Measurements from ENCODE around the gene POLR2J2. TPM values are rescaled to one million over a fixed set of nuclear protein-coding genes. Genes with fewer than 3 reads are reported as not detected.
"Not testable (repeated sequence)": the region's sequence is repeated elsewhere in the genome, so short reads cannot be mapped to it uniquely, and the experiment has no call there.

Gene POLR2J2
- total RNA-seq, 2 experiments from 2014 or later = 8.4 to 8.8 TPM

GRCh38 chr7:102689436-102690282 is 18.2 kb upstream of the POLR2J2 start:
- CTCF ChIA-PET, POLR2A ChIA-PET: not testable (repeated sequence)

DNA sequence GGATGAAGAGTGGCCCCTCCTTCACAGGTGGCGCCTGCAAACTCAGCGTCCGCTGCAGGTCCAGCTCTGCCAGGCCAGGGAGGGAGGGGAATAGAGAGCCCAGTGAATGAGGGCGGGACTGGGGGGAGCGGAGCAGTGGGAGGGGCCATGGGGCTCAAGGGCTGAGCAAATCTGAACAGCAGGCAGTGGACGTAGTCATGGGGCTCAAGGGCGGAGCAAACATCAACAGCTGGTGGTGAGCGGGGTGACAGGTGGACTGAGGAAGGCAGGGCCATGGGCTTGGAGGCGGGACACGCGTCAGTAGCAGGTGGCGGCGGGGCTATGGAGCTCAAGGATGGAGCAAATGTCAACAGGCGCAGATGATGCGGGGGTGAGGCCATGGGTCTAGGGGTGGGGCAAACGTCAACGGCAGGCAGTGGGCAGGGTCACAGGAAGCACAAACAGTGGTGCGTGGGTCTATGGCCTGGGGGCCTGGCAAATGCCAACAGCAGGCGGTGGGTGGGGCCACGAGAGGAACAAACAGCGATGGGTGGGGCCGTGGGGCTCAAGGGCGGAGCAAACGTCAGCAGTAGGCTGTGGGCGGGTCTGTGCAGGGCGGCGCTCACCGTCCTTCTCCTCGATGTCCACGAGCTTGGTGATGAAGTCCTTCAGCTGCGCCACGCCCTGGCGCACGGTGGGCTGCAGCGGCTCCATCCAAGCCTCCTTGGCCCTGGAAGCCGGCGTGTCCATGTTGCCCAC is 17.0 kb upstream of the POLR2J2 start:
- H3K4me3 Mint-ChIP-seq; CTCF ChIA-PET; DNase-seq; H3K36me3 Mint-ChIP-seq (ENCODE audit: low read depth); H3K27ac Mint-ChIP-seq; H3K4me1 Mint-ChIP-seq; H3K27me3 Mint-ChIP-seq; POLR2A ChIA-PET; H3K9me3 Mint-ChIP-seq: not testable (repeated sequence)

More at GRCh38 chr7:102689436-102690282, 18.2 kb upstream of the POLR2J2 start:
- not testable (repeated sequence) for H3K9me3 Mint-ChIP-seq; H3K27me3 Mint-ChIP-seq; H3K4me1 Mint-ChIP-seq; H3K27ac Mint-ChIP-seq; DNase-seq; H3K4me3 Mint-ChIP-seq; H3K36me3 Mint-ChIP-seq (ENCODE audit: low read depth)

GRCh38 chr7:102682560-102682959 is 11.1 kb upstream of the POLR2J2 start:
- POLR2A ChIA-PET; H3K4me1 Mint-ChIP-seq; H3K36me3 Mint-ChIP-seq (ENCODE audit: low read depth); H3K9me3 Mint-ChIP-seq; H3K4me3 Mint-ChIP-seq; H3K27me3 Mint-ChIP-seq; DNase-seq; CTCF ChIA-PET; H3K27ac Mint-ChIP-seq: not testable (repeated sequence)

DNA sequence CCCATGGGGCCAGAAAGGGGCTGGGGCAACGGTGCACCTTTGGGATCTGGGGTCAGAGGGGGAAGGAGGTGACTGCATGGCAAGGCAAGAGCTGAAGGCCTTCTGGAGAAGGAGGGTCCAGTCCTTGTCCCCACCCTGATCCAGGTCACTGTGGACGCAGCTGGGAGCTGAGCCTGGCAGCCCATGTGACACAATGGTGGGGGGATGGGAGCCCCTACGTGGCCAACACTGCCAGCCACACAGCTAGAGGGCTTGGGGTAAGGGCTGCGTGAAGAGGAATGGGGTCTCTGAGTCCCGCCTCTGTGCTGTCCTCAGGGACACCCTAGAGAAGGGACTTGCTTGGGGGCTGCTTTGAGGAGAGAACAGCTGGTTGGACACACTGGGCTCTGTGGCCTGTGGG is 9.3 kb upstream of the POLR2J2 start:
- H3K27ac Mint-ChIP-seq; H3K4me1 Mint-ChIP-seq; POLR2A ChIA-PET; H3K4me3 Mint-ChIP-seq; H3K9me3 Mint-ChIP-seq; H3K36me3 Mint-ChIP-seq (ENCODE audit: low read depth); H3K27me3 Mint-ChIP-seq; DNase-seq; CTCF ChIA-PET: not testable (repeated sequence)

DNA sequence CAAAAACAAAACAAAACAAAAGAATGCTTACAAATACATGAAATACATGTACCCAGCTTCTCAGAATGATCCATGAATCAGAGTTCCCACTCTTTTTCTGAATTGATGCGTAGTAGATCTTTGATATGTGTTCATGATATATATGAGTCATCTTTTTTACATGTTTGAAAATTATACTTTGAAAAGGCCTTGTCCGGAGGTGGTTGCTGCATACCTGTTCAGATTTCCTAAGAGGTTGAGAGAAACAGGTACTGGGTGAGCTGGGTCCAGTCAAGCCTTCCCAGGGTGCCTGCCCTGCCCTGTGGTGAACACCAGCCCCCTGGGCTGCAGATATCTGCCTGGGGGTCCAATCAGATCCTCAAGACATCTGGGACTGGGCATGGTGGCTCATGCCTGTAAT is 4.1 kb upstream of the POLR2J2 start:
- H3K27ac Mint-ChIP-seq, POLR2A ChIA-PET, CTCF ChIA-PET: not testable (repeated sequence)

GRCh38 chr7:102673447-102674067 is 2.1 kb upstream of the POLR2J2 start:
- H3K27ac Mint-ChIP-seq; H3K36me3 Mint-ChIP-seq (ENCODE audit: low read depth); H3K4me1 Mint-ChIP-seq; POLR2A ChIA-PET; H3K4me3 Mint-ChIP-seq; H3K9me3 Mint-ChIP-seq; DNase-seq; H3K27me3 Mint-ChIP-seq; CTCF ChIA-PET: not testable (repeated sequence)

More for the DNA sequence above, 4.1 kb upstream of the POLR2J2 start:
- H3K27me3 Mint-ChIP-seq; DNase-seq; H3K4me3 Mint-ChIP-seq; H3K36me3 Mint-ChIP-seq (ENCODE audit: low read depth); H3K9me3 Mint-ChIP-seq; H3K4me1 Mint-ChIP-seq: not testable (repeated sequence)

DNA sequence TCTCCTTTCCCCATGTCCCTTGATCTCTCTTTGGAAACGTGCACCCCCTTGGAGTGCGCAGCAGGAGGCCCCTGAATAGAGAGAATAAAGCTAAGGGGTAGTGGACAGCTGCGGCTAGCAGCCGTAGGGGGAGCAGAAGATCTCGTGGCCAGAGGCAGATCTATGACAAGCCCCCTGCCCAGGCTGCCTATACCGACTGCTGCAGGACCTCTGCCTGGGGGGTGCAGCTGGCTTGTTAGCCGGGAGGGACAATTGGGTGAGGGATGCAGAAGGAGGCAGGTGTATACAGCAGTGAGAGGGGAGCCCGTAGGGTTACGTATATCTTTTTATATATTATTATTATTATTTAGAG is 469 bp upstream of the POLR2J2 start:
- H3K27ac Mint-ChIP-seq, CTCF ChIA-PET: not testable (repeated sequence)

DNA sequence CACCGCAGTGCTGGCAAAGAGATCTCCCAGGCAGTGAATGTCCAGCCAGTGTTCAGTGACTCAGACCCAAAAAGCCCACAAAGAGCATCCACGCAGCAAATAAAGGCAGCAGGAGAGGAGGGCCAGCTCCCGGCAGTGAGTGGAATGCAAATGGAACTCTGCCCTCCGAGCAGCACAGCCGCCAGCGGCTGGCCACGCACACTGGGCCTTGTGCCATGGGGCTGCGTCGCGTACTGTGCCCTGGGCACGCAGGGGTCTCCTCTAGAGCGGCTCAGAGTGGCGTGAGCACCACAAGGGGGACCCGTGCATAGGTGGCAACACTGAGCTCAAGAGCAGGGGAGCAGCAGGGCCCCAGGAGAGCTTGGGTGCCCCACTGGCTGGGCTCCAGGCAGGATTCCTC is 3.9 kb downstream of the POLR2J2 start:
- POLR2A ChIA-PET; H3K4me3 Mint-ChIP-seq; H3K9me3 Mint-ChIP-seq; H3K27me3 Mint-ChIP-seq; CTCF ChIA-PET; H3K4me1 Mint-ChIP-seq; H3K36me3 Mint-ChIP-seq (ENCODE audit: low read depth); DNase-seq; H3K27ac Mint-ChIP-seq: not testable (repeated sequence)

More for the DNA sequence above, 469 bp upstream of the POLR2J2 start:
- H3K4me3 Mint-ChIP-seq; POLR2A ChIA-PET; H3K27me3 Mint-ChIP-seq; DNase-seq; H3K4me1 Mint-ChIP-seq; H3K36me3 Mint-ChIP-seq (ENCODE audit: low read depth); H3K9me3 Mint-ChIP-seq: not testable (repeated sequence)

GRCh38 chr7:102666850-102667249 is 4.6 kb downstream of the POLR2J2 start:
- DNase-seq; H3K4me3 Mint-ChIP-seq; H3K9me3 Mint-ChIP-seq; H3K27me3 Mint-ChIP-seq; H3K36me3 Mint-ChIP-seq (ENCODE audit: low read depth); H3K27ac Mint-ChIP-seq; CTCF ChIA-PET; POLR2A ChIA-PET; H3K4me1 Mint-ChIP-seq: not testable (repeated sequence)

- H3K4me3 Mint-ChIP-seq; H3K9me3 Mint-ChIP-seq; H3K36me3 Mint-ChIP-seq (ENCODE audit: low read depth); H3K4me1 Mint-ChIP-seq; POLR2A ChIA-PET; CTCF ChIA-PET; DNase-seq; H3K27me3 Mint-ChIP-seq; H3K27ac Mint-ChIP-seq: not testable (repeated sequence)
Measured at GRCh38 chr7:102664765-102665164, 6.7 kb downstream of the POLR2J2 start.

DNA sequence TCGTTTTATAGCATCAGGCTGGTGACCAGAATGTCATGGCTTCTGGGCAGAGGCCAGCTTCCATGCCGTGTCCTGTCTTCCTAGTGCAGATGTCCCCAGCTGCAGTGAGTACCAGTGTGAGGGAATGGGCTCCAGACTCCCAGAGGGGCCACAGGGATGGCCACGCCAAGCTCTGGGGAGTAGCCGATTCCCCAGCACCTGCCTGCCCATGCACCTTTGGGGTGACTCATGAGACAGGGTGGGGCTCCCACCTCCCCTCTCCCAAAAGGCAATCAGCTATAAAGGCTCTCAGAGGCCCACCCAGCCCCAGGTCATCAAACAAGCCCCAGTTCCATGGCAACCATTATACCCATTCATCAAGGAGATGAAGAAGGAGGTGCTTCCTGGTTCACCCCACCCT is 21.5 kb downstream of the POLR2J2 start, which contains the start of gene SPDYE2B:
SPDYE2B (plus strand) TSS at position 396 of the 400 bp plus-strand sequence. CDS start 2,030 bp downstream, outside the sequence.
- H3K36me3 Mint-ChIP-seq (ENCODE audit: low read depth); H3K27me3 Mint-ChIP-seq; DNase-seq; H3K27ac Mint-ChIP-seq; H3K9me3 Mint-ChIP-seq; POLR2A ChIA-PET; H3K4me3 Mint-ChIP-seq; CTCF ChIA-PET; H3K4me1 Mint-ChIP-seq: not testable (repeated sequence)

GRCh38 chr7:102647813-102648212 is 23.6 kb downstream of the POLR2J2 start:
- H3K4me3 Mint-ChIP-seq; H3K9me3 Mint-ChIP-seq; H3K27ac Mint-ChIP-seq; CTCF ChIA-PET; H3K36me3 Mint-ChIP-seq (ENCODE audit: low read depth); DNase-seq; POLR2A ChIA-PET; H3K27me3 Mint-ChIP-seq; H3K4me1 Mint-ChIP-seq: not testable (repeated sequence)

DNA sequence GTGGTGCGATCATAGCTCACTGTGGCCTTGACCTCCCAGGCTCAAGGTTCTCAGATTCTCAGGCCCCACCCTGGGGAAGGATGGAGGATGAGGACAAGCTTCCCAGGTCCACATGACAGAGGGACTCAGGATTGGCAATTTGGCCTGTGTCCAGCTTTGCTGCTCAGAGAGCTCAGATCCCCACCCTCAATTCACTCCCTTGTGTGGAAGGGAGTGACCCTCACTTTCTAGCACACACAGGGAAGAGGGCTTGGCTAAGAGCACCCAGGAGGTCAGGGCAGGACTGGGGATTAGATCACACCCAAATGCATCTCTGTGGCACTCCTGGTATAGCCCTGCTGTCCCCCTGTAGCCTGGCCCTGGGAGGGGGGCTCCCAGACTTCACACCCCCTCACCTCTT is 28.1 kb downstream of the POLR2J2 start:
- H3K27me3 Mint-ChIP-seq; POLR2A ChIA-PET; H3K9me3 Mint-ChIP-seq; DNase-seq; H3K4me3 Mint-ChIP-seq; H3K36me3 Mint-ChIP-seq (ENCODE audit: low read depth); H3K27ac Mint-ChIP-seq; CTCF ChIA-PET; H3K4me1 Mint-ChIP-seq: not testable (repeated sequence)

DNA sequence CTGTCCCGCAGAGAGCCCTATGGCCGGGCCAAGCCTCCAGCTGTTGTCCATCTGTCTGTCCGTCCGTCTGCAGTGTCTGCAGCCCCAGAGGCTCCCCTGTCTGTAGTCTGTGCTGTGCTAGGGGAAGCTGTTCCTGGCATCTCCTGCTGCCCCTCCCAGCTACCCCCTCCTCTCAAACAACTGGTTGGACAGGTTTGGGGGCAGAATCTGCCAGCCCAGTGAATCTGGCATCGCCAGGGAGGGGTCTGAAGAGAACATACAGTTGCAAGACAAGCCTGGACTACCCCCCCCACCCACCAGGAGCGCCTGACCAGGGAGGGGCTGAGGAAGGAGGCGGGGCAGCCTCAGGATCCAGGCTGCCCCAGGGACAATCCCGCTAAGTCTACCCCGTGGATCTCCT is 28.8 kb downstream of the POLR2J2 start, which contains the start of gene UPK3BL1:
UPK3BL1 (minus strand) TSS at position 101 of the 400 bp plus-strand sequence; CDS start at position 51, 50 bp downstream.
- H3K36me3 Mint-ChIP-seq (ENCODE audit: low read depth); H3K4me1 Mint-ChIP-seq; H3K27me3 Mint-ChIP-seq; DNase-seq; H3K27ac Mint-ChIP-seq; H3K9me3 Mint-ChIP-seq; H3K4me3 Mint-ChIP-seq; POLR2A ChIA-PET; CTCF ChIA-PET: not testable (repeated sequence)

Data from activated CD4-positive, alpha-beta memory T cell treated with anti-CD3 and anti-CD28 coated beads, Interleukin-2, amount 10 ng/mL, durations not matched to agents 7 days and 5 days (primary cell).